ENCODE measurements around the gene RNF34. TPM values are rescaled to one million over a fixed set of nuclear protein-coding genes. Genes with fewer than 3 reads are reported as not detected.
A peak's percentile ranks its signal among the peaks of the same experiment; 100 is the strongest.

Gene RNF34
- total and polyA plus RNA-seq, 4 donors: 13.9 to 49.2 (median 31.8) TPM

GRCh38 chr12:121464331-121464730 lies 64.4 kb downstream of the RNF34 start:
- WGBS, 2 donors: 95 to 98% methylated on average over 13 of the region's 13 CpGs
- Histone ChIP-seq H3K9me3 (ENCODE audit: control insufficient read depth in 4 of 4, insufficient read depth in 3 of 4, low read length in 3 of 4) (no peaks in the 10 kb centered on the region), H3K4me1 (ENCODE audit: control insufficient read depth in 5 of 5, insufficient read depth in 5 of 5, low read length in 5 of 5) (peaks cover 0 to 11% (median 6%) of the 10 kb centered on the region in 5 donors), H3K36me3 (ENCODE audit: control insufficient read depth in 4 of 4, insufficient read depth in 4 of 4, low read length in 4 of 4) (peaks cover 0 to 2% (median 0%) of the 10 kb centered on the region in 4 donors), H3K4me3 (no peak overlapping the region), H3K27ac (ENCODE audit: low read depth in 1 of 2, low read length in 1 of 2) (no peak overlapping the region), H3K27me3 (ENCODE audit: control insufficient read depth in 3 of 3, insufficient read depth in 3 of 3, low read length in 2 of 3) (no peaks in the 10 kb centered on the region), H3K9ac (ENCODE audit: insufficient read depth in 1 of 2, low read length in 2 of 2) (no peak overlapping the region)
- DNase-seq (no peak), ATAC-seq (ENCODE audit: insufficient read depth, low FRiP score) (no peak)
- no peak for TF ChIP-seq CTCF (IDR thresholded peaks at IDR 0.05; ENCODE audit: control extremely low read depth, extremely low read depth)

DNA sequence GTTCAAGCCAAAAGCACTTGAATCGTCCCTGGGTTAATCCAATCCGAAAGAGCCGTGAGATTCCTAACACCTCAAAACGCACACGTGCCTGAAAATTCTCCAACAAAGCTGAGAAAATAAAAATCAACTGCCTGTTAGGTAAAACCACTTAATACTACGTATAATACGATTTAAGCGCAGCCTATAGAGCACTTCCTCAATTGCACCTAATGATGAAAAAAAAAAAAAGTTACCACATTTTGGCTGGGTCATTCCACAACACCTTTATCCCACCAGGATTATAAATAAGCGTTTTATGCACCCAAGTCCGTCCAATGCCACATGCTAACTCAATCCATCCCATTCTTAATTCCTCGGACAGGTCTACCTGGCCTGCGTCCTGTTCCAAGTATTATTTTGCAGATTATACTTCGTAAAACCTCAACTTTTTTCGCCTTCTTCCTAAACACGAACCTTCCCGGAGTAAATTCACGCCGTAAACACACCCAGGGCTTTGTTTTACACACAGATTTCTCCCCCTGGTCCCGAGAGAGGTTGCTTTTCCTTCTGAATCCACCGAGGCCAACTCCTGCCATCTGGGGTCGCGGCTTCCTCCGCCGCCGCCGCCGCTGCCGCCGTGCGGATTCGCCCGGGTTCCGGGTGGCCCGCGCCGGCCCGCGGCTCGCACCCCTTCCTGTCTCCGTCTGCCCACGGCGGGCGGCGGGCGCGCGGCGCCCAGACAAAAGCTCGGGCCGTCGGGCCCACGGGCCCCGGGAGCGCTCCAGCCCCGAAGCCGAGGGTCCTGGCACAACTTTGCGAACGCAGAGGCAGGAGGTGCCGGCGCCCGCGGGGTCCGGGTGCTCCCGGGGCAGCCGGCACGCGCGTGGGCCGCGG lies 66.2 kb downstream of the RNF34 start:
- 5 to 10% methylated on average over 64 to 70 of the region's 70 CpGs for WGBS, 2 donors

GRCh38 chr12:121466794-121467637 lies 67.1 kb downstream of the RNF34 start:
- H3K9ac ChIP-seq (ENCODE audit: insufficient read depth in 1 of 2, low read length in 2 of 2): no peak overlapping the region
- TF ChIP-seq CTCF (IDR thresholded peaks at IDR 0.05; ENCODE audit: control extremely low read depth, extremely low read depth): no peak
- no peaks in the 10 kb centered on the region for H3K27me3 ChIP-seq (ENCODE audit: control insufficient read depth in 3 of 3, insufficient read depth in 3 of 3, low read length in 2 of 3)
- peaks cover 0 to 2% (median 0%) of the 10 kb centered on the region in 4 donors for H3K36me3 ChIP-seq (ENCODE audit: control insufficient read depth in 4 of 4, insufficient read depth in 4 of 4, low read length in 4 of 4)
- H3K4me3 ChIP-seq: peak overlapping the region; percentile 67
- peak; percentile 95 for ATAC-seq (ENCODE audit: insufficient read depth, low FRiP score)
- H3K9me3 ChIP-seq (ENCODE audit: control insufficient read depth in 4 of 4, insufficient read depth in 3 of 4, low read length in 3 of 4): no peaks in the 10 kb centered on the region
- H3K4me1 ChIP-seq (ENCODE audit: control insufficient read depth in 5 of 5, insufficient read depth in 5 of 5, low read length in 5 of 5): peaks cover 0 to 18% (median 8%) of the 10 kb centered on the region in 5 donors
- DNase-seq: peak; percentile 92 to 97 (median 95)
- H3K27ac ChIP-seq (ENCODE audit: low read depth in 1 of 2, low read length in 1 of 2): peak overlapping the region; percentile 71 to 89
- WGBS, 2 donors: 1% methylated on average over 52 to 139 of the region's 139 CpGs

More for the DNA sequence above, 66.2 kb downstream of the RNF34 start:
- peaks cover 0 to 11% (median 6%) of the 10 kb centered on the region in 5 donors for H3K4me1 ChIP-seq (ENCODE audit: control insufficient read depth in 5 of 5, insufficient read depth in 5 of 5, low read length in 5 of 5)
- peak overlapping the region; percentile 67 for H3K4me3 ChIP-seq
- no peaks in the 10 kb centered on the region for H3K9me3 ChIP-seq (ENCODE audit: control insufficient read depth in 4 of 4, insufficient read depth in 3 of 4, low read length in 3 of 4)
- H3K36me3 ChIP-seq (ENCODE audit: control insufficient read depth in 4 of 4, insufficient read depth in 4 of 4, low read length in 4 of 4): peaks cover 0 to 2% (median 0%) of the 10 kb centered on the region in 4 donors
- TF ChIP-seq CTCF (IDR thresholded peaks at IDR 0.05; ENCODE audit: control extremely low read depth, extremely low read depth): no peak
- H3K9ac ChIP-seq (ENCODE audit: insufficient read depth in 1 of 2, low read length in 2 of 2): peak overlapping the region in 1 of 2 donors; percentile 77
- peak overlapping the region in 1 of 2 donors; percentile 20 for H3K27ac ChIP-seq (ENCODE audit: low read depth in 1 of 2, low read length in 1 of 2)
- ATAC-seq (ENCODE audit: insufficient read depth, low FRiP score) (no peak), DNase-seq (peak; percentile 23 to 40 (median 29))
- no peaks in the 10 kb centered on the region for H3K27me3 ChIP-seq (ENCODE audit: control insufficient read depth in 3 of 3, insufficient read depth in 3 of 3, low read length in 2 of 3)
